ENCODE data around the gene TTYH2. TPM values are rescaled to one million over a fixed set of nuclear protein-coding genes. Genes with fewer than 3 reads are reported as not detected.
"Not testable (repeated sequence)": the region's sequence is repeated elsewhere in the genome, so short reads cannot be mapped to it uniquely, and the experiment has no call there.

Gene TTYH2
- total and polyA plus RNA-seq, 2 experiments from 2014 or later = 1.4 to 3.9 TPM

DNA sequence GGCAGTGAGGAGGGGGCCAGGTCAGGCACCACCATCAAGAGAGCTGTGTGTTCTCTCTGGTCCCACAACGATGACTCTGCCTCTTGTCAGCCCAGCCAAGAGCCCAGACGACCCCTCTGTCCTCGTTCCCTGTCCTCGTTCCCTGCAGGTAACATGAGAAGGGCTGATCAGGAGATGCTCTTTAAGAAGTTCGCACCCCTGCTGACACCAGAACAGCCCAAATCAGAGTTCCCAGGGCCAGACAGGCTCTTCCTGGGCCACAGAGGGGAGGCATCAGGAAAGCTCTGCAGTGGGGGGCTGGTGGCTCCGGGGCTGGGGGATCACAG lies 47.1 kb downstream of the TTYH2 start:
- Histone ChIP-seq H3K4me2 (peak overlapping the region; percentile 70), H3K4me1 (ENCODE audit: insufficient read depth) (peaks cover 16% of the 10 kb centered on the region), H3K4me3 (peak overlapping the region; percentile 41; the same call in 1 of the 2 replicates), H3K27ac (ENCODE audit: low read depth) (no peak overlapping the region), H4K20me1 (replicated peaks; ENCODE audit: insufficient read depth) (peaks cover 3% of the 10 kb centered on the region; the same call in 1 of the 2 replicates), H2AFZ (peak overlapping the region; percentile 83; the same call in 1 of the 2 replicates), H3K36me3 (ENCODE audit: insufficient read depth) (no peaks in the 10 kb centered on the region), H3F3A (replicated peaks; ENCODE audit: low read depth) (0 out of 2 replicates have a peak, but pooled peaks cover 4% of the 10 kb centered on the region), H3K9me2 (ENCODE audit: insufficient read depth) (no peaks in the 10 kb centered on the region), H3K79me2 (replicated peaks; ENCODE audit: insufficient read depth) (no peaks in the 10 kb centered on the region), H3K27me3 (ENCODE audit: insufficient read depth) (no peaks in the 10 kb centered on the region)
- ATAC-seq (peak; percentile 83), DNase-seq (ENCODE audit: low spot score) (peak; percentile 81)
- no peak for TF ChIP-seq NANOG (IDR thresholded peaks at IDR 0.05; ENCODE audit: borderline replicate concordance)
- no peak for TF ChIP-seq ZNF114 (CRISPR knock-in tag; IDR thresholded peaks at IDR 0.05)
- no peaks in the 10 kb centered on the region for H3K36me3 Mint-ChIP-seq (ENCODE audit: low read depth)
- no peak overlapping the region for H3K27ac Mint-ChIP-seq
- peaks cover 8% of the 10 kb centered on the region for H3K27me3 Mint-ChIP-seq (ENCODE audit: insufficient read depth, low read depth, poor library complexity)
- H3K9me3 Mint-ChIP-seq = no peaks in the 10 kb centered on the region
- H3K4me3 Mint-ChIP-seq = peak overlapping the region; percentile 43; the same call in 2 of the 3 replicates
- H3K4me1 Mint-ChIP-seq = peaks cover 18% of the 10 kb centered on the region

GRCh38 chr17:74262601-74263000 lies 49.2 kb downstream of the TTYH2 start:
- no peak overlapping the region for H3K27ac Mint-ChIP-seq
- ATAC-seq = no peak

GRCh38 chr17:74267054-74267453 lies 53.7 kb downstream of the TTYH2 start:
- H3K4me1 Mint-ChIP-seq = peaks cover 11% of the 10 kb centered on the region
- H3K27ac ChIP-seq (ENCODE audit: low read depth); H3K79me2 ChIP-seq (replicated peaks; ENCODE audit: insufficient read depth); H2AFZ ChIP-seq; H3K9me2 ChIP-seq (ENCODE audit: insufficient read depth); H3K4me3 ChIP-seq; H3K36me3 ChIP-seq (ENCODE audit: insufficient read depth); H3K27me3 ChIP-seq (ENCODE audit: insufficient read depth); H3K9me3 Mint-ChIP-seq; H3K4me3 Mint-ChIP-seq; DNase-seq (ENCODE audit: low spot score); H4K20me1 ChIP-seq (replicated peaks; ENCODE audit: insufficient read depth); ATAC-seq; H3F3A ChIP-seq (replicated peaks; ENCODE audit: low read depth); H3K4me1 ChIP-seq (ENCODE audit: insufficient read depth); H3K27me3 Mint-ChIP-seq (ENCODE audit: insufficient read depth, low read depth, poor library complexity); H3K36me3 Mint-ChIP-seq (ENCODE audit: low read depth); H3K4me2 ChIP-seq; H3K27ac Mint-ChIP-seq: not testable (repeated sequence)

More at GRCh38 chr17:74262601-74263000, 49.2 kb downstream of the TTYH2 start:
- Mint-ChIP-seq H3K9me3 (no peaks in the 10 kb centered on the region), H3K27me3 (ENCODE audit: insufficient read depth, low read depth, poor library complexity) (peaks cover 8% of the 10 kb centered on the region), H3K4me3 (no peak overlapping the region), H3K36me3 (ENCODE audit: low read depth) (no peaks in the 10 kb centered on the region), H3K4me1 (peaks cover 18% of the 10 kb centered on the region)
- H4K20me1 ChIP-seq (replicated peaks; ENCODE audit: insufficient read depth) = peaks cover 3% of the 10 kb centered on the region; the same call in 1 of the 2 replicates
- no peak overlapping the region for H3K4me2 ChIP-seq
- H3K4me3 ChIP-seq = no peak overlapping the region
- H3K27ac ChIP-seq (ENCODE audit: low read depth) = no peak overlapping the region
- H3K4me1 ChIP-seq (ENCODE audit: insufficient read depth) = peaks cover 16% of the 10 kb centered on the region
- no peaks in the 10 kb centered on the region for H3K79me2 ChIP-seq (replicated peaks; ENCODE audit: insufficient read depth)
- no peak overlapping the region for H2AFZ ChIP-seq
- H3K27me3 ChIP-seq (ENCODE audit: insufficient read depth) = no peaks in the 10 kb centered on the region
- no peak for TF ChIP-seq CTCF (conservative IDR thresholded peaks at IDR 0.05; ENCODE audit: low read depth in 2 of 2)
- TF ChIP-seq EZH2phosphoT487 (IDR thresholded peaks at IDR 0.05; ENCODE audit: unreplicated experiment) = no peak
- TF ChIP-seq ZNF114 (CRISPR knock-in tag; IDR thresholded peaks at IDR 0.05) = no peak
- no peak for TF ChIP-seq CREB1 (CRISPR knock-in tag; IDR thresholded peaks at IDR 0.05; ENCODE audit: low read depth)
- TF ChIP-seq, protein P1, sequence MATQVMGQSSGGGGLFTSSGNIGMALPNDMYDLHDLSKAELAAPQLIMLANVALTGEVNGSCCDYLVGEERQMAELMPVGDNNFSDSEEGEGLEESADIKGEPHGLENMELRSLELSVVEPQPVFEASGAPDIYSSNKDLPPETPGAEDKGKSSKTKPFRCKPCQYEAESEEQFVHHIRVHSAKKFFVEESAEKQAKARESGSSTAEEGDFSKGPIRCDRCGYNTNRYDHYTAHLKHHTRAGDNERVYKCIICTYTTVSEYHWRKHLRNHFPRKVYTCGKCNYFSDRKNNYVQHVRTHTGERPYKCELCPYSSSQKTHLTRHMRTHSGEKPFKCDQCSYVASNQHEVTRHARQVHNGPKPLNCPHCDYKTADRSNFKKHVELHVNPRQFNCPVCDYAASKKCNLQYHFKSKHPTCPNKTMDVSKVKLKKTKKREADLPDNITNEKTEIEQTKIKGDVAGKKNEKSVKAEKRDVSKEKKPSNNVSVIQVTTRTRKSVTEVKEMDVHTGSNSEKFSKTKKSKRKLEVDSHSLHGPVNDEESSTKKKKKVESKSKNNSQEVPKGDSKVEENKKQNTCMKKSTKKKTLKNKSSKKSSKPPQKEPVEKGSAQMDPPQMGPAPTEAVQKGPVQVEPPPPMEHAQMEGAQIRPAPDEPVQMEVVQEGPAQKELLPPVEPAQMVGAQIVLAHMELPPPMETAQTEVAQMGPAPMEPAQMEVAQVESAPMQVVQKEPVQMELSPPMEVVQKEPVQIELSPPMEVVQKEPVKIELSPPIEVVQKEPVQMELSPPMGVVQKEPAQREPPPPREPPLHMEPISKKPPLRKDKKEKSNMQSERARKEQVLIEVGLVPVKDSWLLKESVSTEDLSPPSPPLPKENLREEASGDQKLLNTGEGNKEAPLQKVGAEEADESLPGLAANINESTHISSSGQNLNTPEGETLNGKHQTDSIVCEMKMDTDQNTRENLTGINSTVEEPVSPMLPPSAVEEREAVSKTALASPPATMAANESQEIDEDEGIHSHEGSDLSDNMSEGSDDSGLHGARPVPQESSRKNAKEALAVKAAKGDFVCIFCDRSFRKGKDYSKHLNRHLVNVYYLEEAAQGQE (IDR thresholded peaks at IDR 0.05; ENCODE audit: unreplicated experiment) = no peak
- no peak for TF ChIP-seq NANOG (IDR thresholded peaks at IDR 0.05; ENCODE audit: borderline replicate concordance)
- no peaks in the 10 kb centered on the region for H3K36me3 ChIP-seq (ENCODE audit: insufficient read depth)
- no peak for DNase-seq (ENCODE audit: low spot score)
- no peaks in the 10 kb centered on the region for H3K9me2 ChIP-seq (ENCODE audit: insufficient read depth)
- H3F3A ChIP-seq (replicated peaks; ENCODE audit: low read depth) = 0 out of 2 replicates have a peak, but pooled peaks cover 4% of the 10 kb centered on the region
